NK-92 treated with Interleukin-12 subunit alpha and Interleukin-12 subunit beta, amount 100 ng/mL, for 24 hours (cell line): Measurements from ENCODE around the gene DDX42.
A peak's percentile ranks its signal among the peaks of the same experiment; 100 is the strongest.
"Not testable (repeated sequence)": the region's sequence is repeated elsewhere in the genome, so short reads cannot be mapped to it uniquely, and the experiment has no call there.

Experiments
- DNase-seq: peaks from one replicate; lab custom pipeline; 2025; lab: John Stamatoyannopoulos, UW

The DDX42 gene

GRCh38 chr17:63840591-63841349, 66.8 kb downstream of the DDX42 start:
- DNase-seq, result no peak

DNA sequence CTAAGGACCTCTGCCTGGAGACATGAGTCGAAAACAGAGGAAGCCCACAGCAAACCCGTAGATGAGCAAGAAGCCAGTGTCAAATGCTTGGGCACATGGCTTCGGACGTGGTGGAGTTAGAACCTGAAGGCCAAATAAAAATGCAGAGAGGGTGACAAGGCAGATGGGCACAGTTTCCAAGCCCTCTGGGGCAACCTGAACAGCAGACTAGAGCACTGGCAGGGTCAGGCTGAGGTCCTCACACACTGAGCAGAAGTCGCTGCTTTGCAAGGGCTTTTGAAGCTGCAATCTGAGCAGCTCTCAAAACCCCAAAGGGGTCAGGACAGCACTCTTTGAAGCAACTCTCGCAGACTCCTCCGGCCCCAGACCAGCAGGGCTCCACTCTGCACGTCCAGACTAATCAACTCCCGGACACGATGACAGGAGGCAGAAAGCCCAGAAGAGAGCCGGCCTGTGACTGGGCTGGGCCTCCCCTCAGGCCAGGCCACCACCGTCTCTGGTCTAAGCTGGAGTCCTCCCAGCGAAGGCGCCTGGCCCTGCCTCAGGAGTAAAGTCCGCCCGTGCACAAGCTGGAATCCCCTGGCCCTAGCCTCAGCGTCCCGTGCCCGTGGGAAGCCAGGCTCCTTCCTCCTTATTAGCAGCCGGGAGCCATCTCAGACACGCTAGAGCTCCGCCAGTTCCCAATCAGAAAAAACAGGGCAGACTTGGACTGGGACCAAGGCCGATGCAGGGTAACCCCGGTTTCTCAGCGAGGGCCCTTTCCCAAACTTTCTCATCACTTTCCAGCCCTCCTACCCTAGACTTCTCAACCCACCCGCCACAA, 67.6 kb downstream of the DDX42 start:
- no peak for DNase-seq

DNA sequence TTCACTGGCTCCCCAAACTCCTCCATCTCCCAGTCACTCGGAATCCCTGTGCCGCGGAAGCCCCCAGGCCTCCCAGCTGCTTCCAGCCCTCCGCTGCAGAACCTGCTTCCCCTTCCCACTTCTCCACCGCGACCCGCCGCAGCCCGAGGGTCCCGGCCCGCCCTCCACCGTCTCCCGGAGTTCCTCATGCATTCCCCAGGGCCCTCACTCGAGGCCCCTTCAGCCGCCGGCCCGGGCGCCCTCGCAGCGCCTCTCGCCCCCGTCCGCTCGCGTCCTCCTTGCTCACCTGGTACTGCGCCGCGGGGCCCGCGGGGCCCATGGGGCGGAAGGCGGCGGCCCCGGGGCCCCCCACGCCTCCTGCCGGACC, 68.2 kb downstream of the DDX42 start:
- DNase-seq, result no peak

GRCh38 chr17:63842540-63843386, 68.8 kb downstream of the DDX42 start, which contains the start of gene SMARCD2:
TSS of gene SMARCD2 (minus strand) at chr17:63842685. CDS start at chr17:63842674, 11 bp downstream.
- peak; percentile 98 for DNase-seq

- not testable (repeated sequence) for DNase-seq
Measured at GRCh38 chr17:63843387-63843888, 69.5 kb downstream of the DDX42 start.

GRCh38 chr17:63843910-63844677, 70.1 kb downstream of the DDX42 start:
- no peak for DNase-seq

DNA sequence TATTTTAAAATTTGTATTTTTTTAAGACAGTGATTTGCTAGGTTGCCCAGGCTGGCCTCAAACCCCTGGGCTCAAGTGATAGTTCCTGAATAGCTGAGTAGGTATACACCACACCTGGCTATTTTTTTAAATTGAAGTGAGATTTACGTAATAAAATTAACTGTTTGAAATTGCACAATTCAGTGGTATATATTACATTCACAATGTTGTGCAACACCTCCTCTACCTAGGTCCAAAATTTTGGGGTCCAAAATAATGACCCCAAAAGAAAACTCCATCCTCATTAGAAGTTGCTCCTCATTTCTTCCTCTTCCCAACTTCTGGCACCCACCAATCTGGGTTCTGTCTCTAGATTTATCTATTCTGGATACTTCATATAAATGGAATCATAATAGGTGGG, 71.5 kb downstream of the DDX42 start:
- DNase-seq, result no peak

- no peak for DNase-seq
Measured at GRCh38 chr17:63847525-63848249, 73.7 kb downstream of the DDX42 start.

GRCh38 chr17:63848834-63849689, 75.1 kb downstream of the DDX42 start:
- DNase-seq, result peak; percentile 57

GRCh38 chr17:63850401-63850800, 76.4 kb downstream of the DDX42 start:
- DNase-seq, result no peak

DNA sequence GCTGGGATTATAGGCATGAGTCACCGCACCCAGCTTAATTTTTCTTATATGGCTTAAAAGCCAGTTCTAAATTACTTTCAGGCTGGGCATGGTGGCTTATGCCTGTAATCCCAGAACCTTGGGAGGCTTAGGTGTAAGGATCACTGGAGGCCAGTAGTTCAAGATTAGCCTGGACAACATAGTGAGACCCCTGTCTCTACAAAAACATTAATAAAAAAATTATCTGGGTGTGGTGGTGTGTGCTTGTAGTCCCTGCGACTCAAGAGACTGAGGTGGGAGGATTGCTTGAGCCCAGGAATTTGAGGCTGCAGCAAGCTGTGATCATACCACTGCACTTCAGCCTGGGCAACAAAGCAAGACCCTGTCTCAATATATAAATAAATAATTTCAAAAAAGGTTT, 79.3 kb downstream of the DDX42 start:
- DNase-seq, result no peak

GRCh38 chr17:63854709-63855108, 80.7 kb downstream of the DDX42 start:
- no peak for DNase-seq

- DNase-seq, result no peak
Measured at GRCh38 chr17:63855185-63855584, 81.2 kb downstream of the DDX42 start.

- not testable (repeated sequence) for DNase-seq
Measured at GRCh38 chr17:63856425-63856824, 82.5 kb downstream of the DDX42 start.

DNA sequence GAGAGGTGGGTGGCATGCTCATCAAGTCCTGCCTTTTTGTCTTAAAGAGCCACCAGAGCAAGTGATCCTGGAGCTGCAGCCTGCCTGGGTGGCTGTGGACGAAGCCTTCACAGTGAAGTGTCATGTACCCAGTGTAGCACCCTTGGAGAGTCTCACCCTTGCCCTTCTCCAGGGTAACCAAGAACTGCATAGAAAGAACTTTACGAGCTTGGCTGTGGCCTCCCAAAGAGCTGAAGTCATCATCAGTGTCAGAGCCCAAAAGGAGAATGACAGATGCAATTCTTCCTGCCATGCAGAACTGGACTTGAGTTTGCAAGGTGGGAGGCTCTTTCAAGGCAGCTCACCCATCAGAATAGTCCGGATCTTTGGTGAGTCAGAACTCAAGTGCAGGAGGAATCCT, 85.3 kb downstream of the DDX42 start:
- DNase-seq, result no peak

GRCh38 chr17:63866625-63867024, 92.7 kb downstream of the DDX42 start:
- not testable (repeated sequence) for DNase-seq
